Stomach smooth muscle (tissue), 2 donors: ENCODE measurements around the gene AP3S2.
"Not testable (repeated sequence)": the region's sequence is repeated elsewhere in the genome, so short reads cannot be mapped to it uniquely, and the experiment has no call there.

Experiments used
- H3K27ac ChIP-seq: one replicate; pipeline ENCODE4 v1.7.0; 2013; ENCODE audit warnings: mild to moderate bottlenecking, low read length, inconsistent platforms
- H3K27me3 ChIP-seq, 2 donors: one replicate each; pipeline ENCODE4 v1.7.0; 2013; ENCODE audit warnings: low read length in 2 of 2; ENCODE audit not compliant: insufficient read depth in 2 of 2, control insufficient read depth in 1 of 2
- H3K36me3 ChIP-seq, 2 donors: one replicate each; pipeline ENCODE4 v1.7.0; 2013; ENCODE audit warnings: low read length in 2 of 2; ENCODE audit not compliant: control insufficient read depth in 2 of 2, insufficient read depth in 2 of 2
- H3K4me1 ChIP-seq: one replicate; pipeline ENCODE4 v1.7.0; 2013; ENCODE audit warnings: low read length; ENCODE audit not compliant: control insufficient read depth, insufficient read depth
- H3K4me3 ChIP-seq, 2 donors: one replicate each; pipeline ENCODE4 v1.7.0; 2013; ENCODE audit warnings: low read length in 2 of 2
- H3K9ac ChIP-seq, 2 donors: one replicate each; pipeline ENCODE4 v1.7.0; 2013; ENCODE audit warnings: low read length in 2 of 2, mild to moderate bottlenecking in 1 of 2
- H3K9me3 ChIP-seq, 2 donors: one replicate each; pipeline ENCODE4 v1.7.0; 2013; ENCODE audit warnings: low read length in 2 of 2; ENCODE audit not compliant: control insufficient read depth in 2 of 2
- donor health status: healthy.
- donor health status: Pancreatic carcinoma.

AP3S2 gene

GRCh38 chr15:89783861-89784685 is 109.7 kb downstream of the AP3S2 start:
- Histone ChIP-seq H3K36me3 (no peaks in the 10 kb centered on the region), H3K4me3 (no peak overlapping the region), H3K9me3 (peaks cover 3 to 8% of the 10 kb centered on the region in 2 donors), H3K4me1 (no peaks in the 10 kb centered on the region), H3K27ac (no peak overlapping the region), H3K9ac (no peak overlapping the region), H3K27me3 (no peaks in the 10 kb centered on the region)

- Histone ChIP-seq H3K4me1 (no peaks in the 10 kb centered on the region), H3K27me3 (no peaks in the 10 kb centered on the region), H3K9me3 (peaks cover 3 to 8% of the 10 kb centered on the region in 2 donors), H3K4me3 (no peak overlapping the region), H3K27ac (no peak overlapping the region), H3K9ac (no peak overlapping the region), H3K36me3 (no peaks in the 10 kb centered on the region)
Observed at GRCh38 chr15:89783111-89783860, 110.5 kb downstream of the AP3S2 start.

GRCh38 chr15:89782619-89782950 is 111.2 kb downstream of the AP3S2 start:
- not testable (repeated sequence) for H3K9me3 ChIP-seq, H3K27ac ChIP-seq, H3K9ac ChIP-seq, H3K27me3 ChIP-seq, H3K36me3 ChIP-seq, H3K4me1 ChIP-seq, H3K4me3 ChIP-seq

GRCh38 chr15:89781891-89782618 is 111.7 kb downstream of the AP3S2 start:
- Histone ChIP-seq H3K27me3 (no peaks in the 10 kb centered on the region), H3K4me1 (peaks cover 3% of the 10 kb centered on the region), H3K36me3 (no peaks in the 10 kb centered on the region), H3K27ac (no peak overlapping the region), H3K9ac (no peak overlapping the region), H3K9me3 (no peaks in the 10 kb centered on the region), H3K4me3 (no peak overlapping the region)

GRCh38 chr15:89781055-89781454 is 112.7 kb downstream of the AP3S2 start:
- Histone ChIP-seq H3K36me3 (no peaks in the 10 kb centered on the region), H3K4me3 (no peak overlapping the region), H3K4me1 (peaks cover 13% of the 10 kb centered on the region), H3K27me3 (no peaks in the 10 kb centered on the region), H3K9me3 (no peaks in the 10 kb centered on the region), H3K9ac (no peak overlapping the region), H3K27ac (no peak overlapping the region)

- no peaks in the 10 kb centered on the region for H3K36me3 ChIP-seq
- H3K9me3 ChIP-seq: no peaks in the 10 kb centered on the region
- no peaks in the 10 kb centered on the region for H3K27me3 ChIP-seq
- H3K4me3 ChIP-seq: no peak overlapping the region
- H3K4me1 ChIP-seq: peaks cover 17% of the 10 kb centered on the region
- H3K27ac ChIP-seq: no peak overlapping the region
- no peak overlapping the region for H3K9ac ChIP-seq
Observed at GRCh38 chr15:89780601-89781000, 113.2 kb downstream of the AP3S2 start.
